Midbrain (tissue), 1 donor: ENCODE measurements around the gene ZNF747.
A peak's percentile ranks its signal among the peaks of the same experiment; 100 is the strongest.

Experiments used
- DNase-seq: peaks from one replicate; lab custom pipeline; 2025; lab: John Stamatoyannopoulos, UW

ZNF747 gene

GRCh38 chr16:30518552-30518951 lies 16.1 kb downstream of the ZNF747 start:
- DNase-seq, result no peak

- no peak for DNase-seq
Observed at GRCh38 chr16:30515275-30515674, 19.4 kb downstream of the ZNF747 start.

- no peak for DNase-seq
Observed at GRCh38 chr16:30511509-30511908, 23.1 kb downstream of the ZNF747 start.

- DNase-seq, result no peak
Observed at GRCh38 chr16:30510376-30510938, 24.2 kb downstream of the ZNF747 start.

GRCh38 chr16:30509081-30509765 lies 25.4 kb downstream of the ZNF747 start:
- DNase-seq, result no peak

GRCh38 chr16:30503403-30504296 lies 31.0 kb downstream of the ZNF747 start:
- DNase-seq, result no peak

- no peak for DNase-seq
Observed at GRCh38 chr16:30499284-30499683, 35.4 kb downstream of the ZNF747 start.

- DNase-seq, result no peak
Observed at GRCh38 chr16:30494709-30495108, 39.9 kb downstream of the ZNF747 start.

- DNase-seq, result no peak
Observed at GRCh38 chr16:30493941-30494488, 40.6 kb downstream of the ZNF747 start.

- no peak for DNase-seq
Observed at GRCh38 chr16:30491744-30492308, 42.8 kb downstream of the ZNF747 start.

- DNase-seq, result no peak
Observed at GRCh38 chr16:30491229-30491628, 43.4 kb downstream of the ZNF747 start.

GRCh38 chr16:30490210-30490609 lies 44.4 kb downstream of the ZNF747 start:
- DNase-seq, result peak; percentile 4

GRCh38 chr16:30488764-30489605 lies 45.7 kb downstream of the ZNF747 start:
- no peak for DNase-seq

- DNase-seq, result no peak
Observed at GRCh38 chr16:30485818-30486436, 48.7 kb downstream of the ZNF747 start.

GRCh38 chr16:30484887-30485286 lies 49.8 kb downstream of the ZNF747 start:
- DNase-seq, result no peak

- DNase-seq, result no peak
Observed at GRCh38 chr16:30482366-30482765, 52.3 kb downstream of the ZNF747 start.

- no peak for DNase-seq
Observed at GRCh38 chr16:30481381-30481780, 53.3 kb downstream of the ZNF747 start.
